Stromal cell of bone marrow (primary cell): ENCODE measurements around the gene NDUFB10.
A peak's percentile ranks its signal among the peaks of the same experiment; 100 is the strongest.
"Not testable (repeated sequence)": the region's sequence is repeated elsewhere in the genome, so short reads cannot be mapped to it uniquely, and the experiment has no call there.

Experiments
- DNase-seq: peaks from one replicate; pipeline ENCODE4 v3.0.0-alpha.2; 2012; ENCODE audit warnings: low read depth

NDUFB10 gene

GRCh38 chr16:1959269-1960039 lies at the start of gene NDUFB10:
Gene NDUFB10 (plus strand): TSS chr16:1959538. CDS start chr16:1959625, 87 bp downstream.
- DNase-seq, result peak; percentile 65

GRCh38 chr16:1909561-1910231 lies 49.6 kb upstream of the NDUFB10 start:
- DNase-seq, result no peak

GRCh38 chr16:1911467-1912214 lies 47.7 kb upstream of the NDUFB10 start:
- DNase-seq, result no peak

- DNase-seq, result no peak
These were observed 47.2 kb upstream of the NDUFB10 start for GRCh38 chr16:1912215-1912543.

- DNase-seq, result no peak
These were observed 45.8 kb upstream of the NDUFB10 start for GRCh38 chr16:1913327-1914083.

- DNase-seq, result no peak
These were observed 45.2 kb upstream of the NDUFB10 start for GRCh38 chr16:1914084-1914608.

- DNase-seq, result no peak
These were observed 44.4 kb upstream of the NDUFB10 start for GRCh38 chr16:1914988-1915387.

- DNase-seq, result no peak
These were observed 43.4 kb upstream of the NDUFB10 start for GRCh38 chr16:1915732-1916639.

- no peak for DNase-seq
These were observed 42.7 kb upstream of the NDUFB10 start for GRCh38 chr16:1916640-1916990.

- DNase-seq, result no peak
These were observed 42.2 kb upstream of the NDUFB10 start for GRCh38 chr16:1917056-1917664.

- no peak for DNase-seq
These were observed 41.5 kb upstream of the NDUFB10 start for GRCh38 chr16:1917665-1918350.

- DNase-seq, result no peak
These were observed 40.7 kb upstream of the NDUFB10 start, which contains the start of gene HS3ST6 for GRCh38 chr16:1918351-1919326. Gene HS3ST6 (minus strand): TSS chr16:1918415. CDS start chr16:1918323, 92 bp downstream.

- no peak for DNase-seq
These were observed 39.9 kb upstream of the NDUFB10 start for GRCh38 chr16:1919327-1919998.

- not testable (repeated sequence) for DNase-seq
These were observed 39.2 kb upstream of the NDUFB10 start for GRCh38 chr16:1920122-1920521.

- no peak for DNase-seq
These were observed 38.6 kb upstream of the NDUFB10 start for GRCh38 chr16:1920727-1921171.

GRCh38 chr16:1922357-1922756 lies 37.0 kb upstream of the NDUFB10 start:
- no peak for DNase-seq

- no peak for DNase-seq
These were observed 35.9 kb upstream of the NDUFB10 start for GRCh38 chr16:1923299-1924034.
